OCI-LY3 (cell line): ENCODE results near the gene MZT2B.
"Not testable (repeated sequence)": the region's sequence is repeated elsewhere in the genome, so short reads cannot be mapped to it uniquely, and the experiment has no call there.

Source experiments
- CTCF ChIP-seq: fragments of 200-600, 300-600 bp; sonication (generic); IDR thresholded peaks from 2 replicates; pipeline ENCODE4 v1.5.1; 2014; ENCODE audit warnings: antibody characterized with exemption, low read length, low read depth
- EZH2phosphoT487 ChIP-seq: fragments of 200-600 bp; shearing (Covaris generic); IDR thresholded peaks from 2 replicates; pipeline ENCODE4 v1.6.1; 2018; ENCODE audit warnings: antibody characterized with exemption, mixed run types, low read depth

DNA sequence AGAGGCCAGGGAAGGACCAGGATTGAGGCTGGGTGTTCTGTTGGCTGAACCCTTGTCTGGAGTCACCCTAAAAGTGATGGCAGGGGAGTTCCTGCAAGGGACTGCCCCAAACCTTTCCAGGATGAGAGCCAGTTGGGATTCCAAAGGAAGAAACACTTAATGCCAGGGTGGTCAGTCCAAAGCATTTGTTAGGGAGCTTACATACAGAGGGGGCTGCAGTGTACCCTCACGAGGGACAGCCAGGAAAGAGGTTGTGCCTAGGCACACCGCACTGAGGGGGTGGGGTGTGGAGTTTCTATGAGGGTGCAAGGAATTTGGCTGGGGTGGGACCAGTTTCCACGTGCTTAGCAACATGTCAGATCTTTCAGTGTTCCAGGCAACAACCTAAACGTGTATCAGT is 6.9 kb downstream of the MZT2B start:
- TF ChIP-seq CTCF, EZH2phosphoT487: not testable (repeated sequence)
